K562 (cell line): ENCODE data around the gene KBTBD13. TPM values are rescaled to one million over a fixed set of nuclear protein-coding genes. Genes with fewer than 3 reads are reported as not detected.

Experiments used
- ATAC-seq: fragments of 200-7000 bp; cut with Tn5 transposase; 3 replicates; pipeline ENCODE4 v1.9.1; 2020; ENCODE audit warnings: moderate library complexity
- BruUV-seq: library from RNA; stranded (reverse); fragments of 400-500 nt; replicated peaks from 2 replicates; lab custom pipeline; 2021; lab: Mats Ljungman, UMichigan
- CTCF ChIA-PET: fragments of 300-600 bp; formaldehyde crosslinking; extraction: SDS; loops from one replicate; lab custom pipeline; 2021; ENCODE audit warnings: low intra/inter-chr PET ratio; lab: Yijun Ruan, JAX
- POLR2A ChIA-PET: fragments of 300-600, 350-650 bp; sonication (Branson Sonifier 250); formaldehyde crosslinking; extraction: SDS; loops from one replicate; lab custom pipeline; 2021; ENCODE audit warnings: antibody characterized with exemption, inconsistent platforms; lab: Yijun Ruan, JAX
- DNase-seq, 4 experiments: peaks; one replicate each; pipeline versions ENCODE4 v3.0.0 to v3.0.0-alpha.2; 2011 to 2018; ENCODE audit warnings: low spot score in 3 of 4, mixed read lengths in 3 of 4; ENCODE audit errors: extremely low read depth in 1 of 4
- FAIRE-seq: peaks from 2 replicates; lab custom pipeline; 2011; peaks lifted over from hg19 to GRCh38; lab: Jason Lieb, UNC
- H2AFZ ChIP-seq: 2 replicates; pipeline ENCODE4 v1.6.0; 2011; ENCODE audit warnings: low read depth, low read length, control low read depth, inconsistent platforms
- H3K27ac ChIP-seq: fragments of 200-600 bp; 3 replicates; pipeline ENCODE4 v1.8.0; 2011; ENCODE audit warnings: low read depth, mild to moderate bottlenecking, control low read depth, inconsistent platforms, low read length, moderate library complexity, mixed read lengths; ENCODE audit errors: extremely low read depth
- H3K27me3 ChIP-seq, 2 experiments: fragments of 300-600 bp in 1 of 2; 2 replicates in 1 of 2; 3 replicates in 1 of 2; pipeline versions ENCODE4 v1.6.0 to v1.8.0; 2011; ENCODE audit warnings: inconsistent platforms in 2 of 2, low read length in 2 of 2, mild to moderate bottlenecking in 1 of 2, mixed read lengths in 1 of 2, moderate library complexity in 1 of 2; ENCODE audit not compliant: control insufficient read depth in 2 of 2, insufficient read depth in 2 of 2
- H3K36me3 ChIP-seq: fragments of 300-600 bp; 3 replicates; pipeline ENCODE4 v1.8.0; 2011; ENCODE audit warnings: mild to moderate bottlenecking, low read length, inconsistent platforms; ENCODE audit not compliant: control insufficient read depth, insufficient read depth
- H3K4me1 ChIP-seq, 2 experiments: fragments of 200-600 bp in 1 of 2; replicated peaks in 1 of 2; 2 replicates in 1 of 2; 3 replicates in 1 of 2; pipeline versions ENCODE4 v1.5.1 to v1.8.0; 2011; ENCODE audit warnings: inconsistent platforms in 2 of 2, low read length in 2 of 2, mild to moderate bottlenecking in 1 of 2, mixed read lengths in 1 of 2, moderate library complexity in 1 of 2; ENCODE audit not compliant: control insufficient read depth in 2 of 2, insufficient read depth in 2 of 2
- H3K4me2 ChIP-seq: 2 replicates; pipeline ENCODE4 v1.6.1; 2011; ENCODE audit warnings: low read length, control low read depth, inconsistent platforms, mixed read lengths; ENCODE audit not compliant: insufficient read depth
- H3K4me3 ChIP-seq: fragments of 200-600 bp; sonication (generic), shearing (Covaris generic); 2 replicates; pipeline ENCODE4 v1.5.1; 2016; ENCODE audit warnings: control low read depth, inconsistent platforms
- H3K79me2 ChIP-seq: fragments of 200-600 bp; 3 replicates; pipeline ENCODE4 v1.8.0; 2011; ENCODE audit warnings: low read length, inconsistent platforms; ENCODE audit not compliant: control insufficient read depth, insufficient read depth
- H3K9ac ChIP-seq, 2 experiments: 2 replicates each; pipeline versions ENCODE4 v1.6.0 to v1.6.1; 2011; ENCODE audit warnings: low read depth in 2 of 2, low read length in 2 of 2, control low read depth in 1 of 2, inconsistent platforms in 1 of 2, mild to moderate bottlenecking in 1 of 2, mixed read lengths in 1 of 2; ENCODE audit not compliant: insufficient read depth in 1 of 2
- H3K9me1 ChIP-seq: one replicate; pipeline ENCODE4 v1.6.0; 2011; ENCODE audit warnings: inconsistent platforms, mild to moderate bottlenecking, low read length, moderate library complexity; ENCODE audit not compliant: control insufficient read depth, insufficient read depth
- H3K9me3 ChIP-seq: replicated peaks from 2 replicates; pipeline ENCODE4 v1.5.1; 2011; ENCODE audit warnings: low read depth, low read length, inconsistent platforms; ENCODE audit not compliant: control insufficient read depth, insufficient read depth
- H4K20me1 ChIP-seq: replicated peaks from 2 replicates; pipeline ENCODE4 v1.6.1; 2011; ENCODE audit warnings: low read length, inconsistent platforms, mixed read lengths; ENCODE audit not compliant: control insufficient read depth, insufficient read depth
- BMI1 ChIP-seq: fragments of 150-350 bp; IDR thresholded peaks from 2 replicates; pipeline ENCODE4 v1.6.1; 2014; ENCODE audit warnings: low read length
- ILF3 ChIP-seq: fragments of 450-650 bp; IDR thresholded peaks from 2 replicates; pipeline ENCODE4 v1.6.1; 2018; ENCODE audit warnings: antibody characterized with exemption, mild to moderate bottlenecking, moderate library complexity, borderline replicate concordance
- KDM1A ChIP-seq, 2 experiments: fragments of 450-650 bp; IDR thresholded peaks; 2 replicates each; pipeline ENCODE4 v1.6.1; 2016; ENCODE audit warnings: mild to moderate bottlenecking in 2 of 2
- KLF6 ChIP-seq: fragments of 250-450 bp; sonication (Bioruptor Pico); IDR thresholded peaks from 2 replicates; pipeline ENCODE4 v1.4.0; 2020; ENCODE audit warnings: mild to moderate bottlenecking, moderate library complexity, borderline replicate concordance
- SNRNP70 ChIP-seq: fragments of 200-400 bp; formaldehyde crosslinking; optimal IDR thresholded peaks from 2 replicates; pipeline ENCODE3; 2017; ENCODE audit warnings: low read depth, low read length
- ZBTB26 ChIP-seq: fragments of 450-650 bp; formaldehyde crosslinking; IDR thresholded peaks from 2 replicates; pipeline ENCODE4 v1.4.0; 2022; ENCODE audit warnings: missing genetic modification characterization
- ZNF212 ChIP-seq: fragments of 450-650 bp; formaldehyde crosslinking; IDR thresholded peaks from 2 replicates; pipeline ENCODE4 v1.4.0; 2020; ENCODE audit warnings: mild to moderate bottlenecking
- ZNF274 ChIP-seq: IDR thresholded peaks from 2 replicates; pipeline ENCODE4 v1.6.1; 2011; ENCODE audit warnings: low read depth, mild to moderate bottlenecking, low read length, moderate library complexity, borderline replicate concordance
- WGBS: fragments of 100-300 bp; shearing (Covaris generic); methylation state at CpG from one replicate; pipeline ENCODE4 v1.1.6; 2016; ENCODE audit warnings: low coverage, mixed read lengths; ENCODE audit not compliant: insufficient coverage; ENCODE audit errors: missing lambda C conversion rate; 5-methylcytosine and 5-hydroxymethylcytosine counted together
- in situ Hi-C: fragments of 300-500 bp; cut with MboI; formaldehyde crosslinking; loops from 4 replicates; pipeline ENCODE4 v1.15.0; 2018; ENCODE audit warnings: inconsistent platforms, mixed read lengths
- intact Hi-C: fragments of 100-400 bp; cut with micrococcal nuclease; formaldehyde crosslinking; loops from 2 replicates; pipeline ENCODE4 v1.14.2; 2022
- polyA plus RNA-seq, 8 experiments: library from polyadenylated mRNA; depleted of rRNA in 4 of 8; stranded (reverse) in 5 of 8; unstranded in 3 of 8; fragments of >200 nt; fragmentation: Nextera tagmentation in 2 of 8; fragmentation: Illumina TruSeq in 1 of 8; extraction: Ambion mirVana in 2 of 8; extraction: Trizol in 1 of 8; gene quantifications; 2 replicates each; pipeline versions ENCODE4 v1.2.1 to v1.2.3, GENCODE V29; 2011 to 2014; ENCODE audit warnings: inconsistent platforms in 1 of 8, missing spikeins in 1 of 8
- total RNA-seq, 7 experiments: library from RNA; depleted of rRNA in 6 of 7; stranded (reverse); fragments of >200 nt in 6 of 7; fragmentation: Illumina TruSeq in 2 of 7; extraction: Trizol in 2 of 7; gene quantifications; 2 replicates each; pipeline versions ENCODE4 v1.2.1 to v1.2.3, GENCODE V29; 2011 to 2021; ENCODE audit warnings: low replicate concordance in 1 of 7
- TF ChIP-seq, protein P1 (sequence below): fragments of 450-650 bp; formaldehyde crosslinking; conservative IDR thresholded peaks from 2 replicates; pipeline ENCODE4 v1.4.0; 2022; ENCODE audit warnings: mild to moderate bottlenecking, missing genetic modification characterization
- TF ChIP-seq, protein P2 (sequence below): IDR thresholded peaks from 2 replicates; pipeline ENCODE4 v1.6.1; 2016; ENCODE audit warnings: missing genetic modification characterization, missing compliant biosample characterization
- TF ChIP-seq, protein P3 (sequence below): sonication (generic); formaldehyde crosslinking; IDR thresholded peaks from 2 replicates; pipeline ENCODE4 v1.8.0; 2022; ENCODE audit warnings: mild to moderate bottlenecking, missing genetic modification reagents

The KBTBD13 gene
- total and polyA plus RNA-seq, 9 of the 15 experiments (the other 6 are each of a cell fraction or from before 2014, with no cell fraction given), result 0.07 to 0.13 (median 0.10) TPM; not detected in 3

- TF ChIP-seq, protein P1, sequence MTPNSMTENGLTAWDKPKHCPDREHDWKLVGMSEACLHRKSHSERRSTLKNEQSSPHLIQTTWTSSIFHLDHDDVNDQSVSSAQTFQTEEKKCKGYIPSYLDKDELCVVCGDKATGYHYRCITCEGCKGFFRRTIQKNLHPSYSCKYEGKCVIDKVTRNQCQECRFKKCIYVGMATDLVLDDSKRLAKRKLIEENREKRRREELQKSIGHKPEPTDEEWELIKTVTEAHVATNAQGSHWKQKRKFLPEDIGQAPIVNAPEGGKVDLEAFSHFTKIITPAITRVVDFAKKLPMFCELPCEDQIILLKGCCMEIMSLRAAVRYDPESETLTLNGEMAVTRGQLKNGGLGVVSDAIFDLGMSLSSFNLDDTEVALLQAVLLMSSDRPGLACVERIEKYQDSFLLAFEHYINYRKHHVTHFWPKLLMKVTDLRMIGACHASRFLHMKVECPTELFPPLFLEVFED (CRISPR knock-in tag), result 0 out of 2 replicates have a peak, but pooled peaks have one; percentile 37
- TF ChIP-seq, all 486 proteins: peak for 8
Measured at GRCh38 chr15:65066001-65066634, 10.4 kb upstream of the KBTBD13 start (continued).

- no peak overlapping the region for H3K4me2 ChIP-seq
- peaks cover 31 to 62% of the 10 kb centered on the region in 2 experiments for H3K27me3 ChIP-seq
- WGBS, result 14% methylated on average over 5 of the region's 9 CpGs
- DNase-seq (no peak), FAIRE-seq (no peak), ATAC-seq (no peak)
- peaks cover 0 to 10% of the 10 kb centered on the region in 2 experiments; a peak in 1 of 5 replicates for H3K4me1 ChIP-seq
- no peaks in the 10 kb centered on the region for H3K9me3 ChIP-seq
- ChIA-PET POLR2A (interaction anchor here (0.6 to 1.3 kb wide), 5 partner anchors 9 to 238 kb away, joined by 3 to 4 read pairs (median 3); partner anchors contain the start of gene RNU5B-1), CTCF (no interaction called here)
- no TSS peak for BruUV-seq
- H3K36me3 ChIP-seq, result no peaks in the 10 kb centered on the region
- in situ Hi-C loops, result no loop called here
- no peak overlapping the region for H3K9ac ChIP-seq
- intact Hi-C loops, result no loop called here
- H3K9me1 ChIP-seq, result no peaks in the 10 kb centered on the region
- H3K4me3 ChIP-seq, result no peak overlapping the region
- peaks cover 3% of the 10 kb centered on the region; the same call in 1 of the 2 replicates for H4K20me1 ChIP-seq
- H2AFZ ChIP-seq, result no peak overlapping the region
- H3K27ac ChIP-seq, result no peak overlapping the region
- H3K79me2 ChIP-seq, result no peaks in the 10 kb centered on the region
- no peak for TF ChIP-seq KDM1A (IDR thresholded peaks at IDR 0.05)
- TF ChIP-seq, protein P1 (CRISPR knock-in tag), result no peak
- TF ChIP-seq ZNF274, result no peak
- TF ChIP-seq ZBTB26 (CRISPR knock-in tag), result no peak
- TF ChIP-seq BMI1, result no peak
- TF ChIP-seq ZNF212 (CRISPR knock-in tag), result no peak
- no peak for TF ChIP-seq KLF6 (CRISPR knock-in tag)
- TF ChIP-seq SNRNP70, result no peak
- no peak for TF ChIP-seq ILF3
- TF ChIP-seq, protein P2, sequence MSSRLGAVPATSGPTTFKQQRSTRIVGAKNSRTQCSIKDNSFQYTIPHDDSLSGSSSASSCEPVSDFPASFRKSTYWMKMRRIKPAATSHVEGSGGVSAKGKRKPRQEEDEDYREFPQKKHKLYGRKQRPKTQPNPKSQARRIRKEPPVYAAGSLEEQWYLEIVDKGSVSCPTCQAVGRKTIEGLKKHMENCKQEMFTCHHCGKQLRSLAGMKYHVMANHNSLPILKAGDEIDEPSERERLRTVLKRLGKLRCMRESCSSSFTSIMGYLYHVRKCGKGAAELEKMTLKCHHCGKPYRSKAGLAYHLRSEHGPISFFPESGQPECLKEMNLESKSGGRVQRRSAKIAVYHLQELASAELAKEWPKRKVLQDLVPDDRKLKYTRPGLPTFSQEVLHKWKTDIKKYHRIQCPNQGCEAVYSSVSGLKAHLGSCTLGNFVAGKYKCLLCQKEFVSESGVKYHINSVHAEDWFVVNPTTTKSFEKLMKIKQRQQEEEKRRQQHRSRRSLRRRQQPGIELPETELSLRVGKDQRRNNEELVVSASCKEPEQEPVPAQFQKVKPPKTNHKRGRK (tag), result no peak
- TF ChIP-seq, protein P3, sequence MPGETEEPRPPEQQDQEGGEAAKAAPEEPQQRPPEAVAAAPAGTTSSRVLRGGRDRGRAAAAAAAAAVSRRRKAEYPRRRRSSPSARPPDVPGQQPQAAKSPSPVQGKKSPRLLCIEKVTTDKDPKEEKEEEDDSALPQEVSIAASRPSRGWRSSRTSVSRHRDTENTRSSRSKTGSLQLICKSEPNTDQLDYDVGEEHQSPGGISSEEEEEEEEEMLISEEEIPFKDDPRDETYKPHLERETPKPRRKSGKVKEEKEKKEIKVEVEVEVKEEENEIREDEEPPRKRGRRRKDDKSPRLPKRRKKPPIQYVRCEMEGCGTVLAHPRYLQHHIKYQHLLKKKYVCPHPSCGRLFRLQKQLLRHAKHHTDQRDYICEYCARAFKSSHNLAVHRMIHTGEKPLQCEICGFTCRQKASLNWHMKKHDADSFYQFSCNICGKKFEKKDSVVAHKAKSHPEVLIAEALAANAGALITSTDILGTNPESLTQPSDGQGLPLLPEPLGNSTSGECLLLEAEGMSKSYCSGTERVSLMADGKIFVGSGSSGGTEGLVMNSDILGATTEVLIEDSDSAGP (CRISPR knock-in tag), result no peak
Measured at GRCh38 chr15:65066635-65067316, 9.8 kb upstream of the KBTBD13 start.
